ENCODE measurements around the gene BBS10. TPM values are rescaled to one million over a fixed set of nuclear protein-coding genes. Genes with fewer than 3 reads are reported as not detected.
A peak's percentile ranks its signal among the peaks of the same experiment; 100 is the strongest.

The BBS10 gene
- total and polyA plus RNA-seq, 9 of the 15 experiments (the other 6 are each of a cell fraction or from before 2014, with no cell fraction given): 2.3 to 14.9 (median 5.9) TPM

GRCh38 chr12:76346798-76347420 is 1.3 kb downstream of the BBS10 start (continued):
- TF ChIP-seq CTCFL (IDR thresholded peaks at IDR 0.05; ENCODE audit: borderline replicate concordance, insufficient read depth, low read depth, low read length, poor library complexity, severe bottlenecking) (no peak), ZNF12 (CRISPR knock-in tag; IDR thresholded peaks at IDR 0.05) (no peak), ZNF507 (tag; conservative IDR thresholded peaks at IDR 0.05) (no peak), CXXC5 (CRISPR knock-in tag; IDR thresholded peaks at IDR 0.05) (no peak), MAFG (tag; conservative IDR thresholded peaks at IDR 0.05) (no peak), ZBTB5 (IDR thresholded peaks at IDR 0.05) (no peak), SNIP1 (IDR thresholded peaks at IDR 0.05; ENCODE audit: low read depth) (no peak), RAD21 (CRISPR knock-in tag; conservative IDR thresholded peaks at IDR 0.05 in 1 of 2, IDR thresholded peaks at IDR 0.05 in 1 of 2) (peak; percentile 90 to 93), TCF3 (CRISPR knock-in tag; IDR thresholded peaks at IDR 0.05) (peak; percentile 27; the same call in 1 of the 2 replicates), ZC3H4 (CRISPR knock-in tag; IDR thresholded peaks at IDR 0.05; ENCODE audit: borderline replicate concordance) (no peak), ZMIZ1 (IDR thresholded peaks at IDR 0.05; ENCODE audit: low read depth in 2 of 2, low read length in 2 of 2) (no peak), TOE1 (IDR thresholded peaks at IDR 0.05; ENCODE audit: borderline replicate concordance) (no peak), TOE1 (CRISPR knock-in tag; IDR thresholded peaks at IDR 0.05; ENCODE audit: borderline replicate concordance, low read depth) (no peak), POU5F1 (IDR thresholded peaks at IDR 0.05; ENCODE audit: borderline replicate concordance, low read depth, low read length, partially characterized antibody) (no peak), ARID3A (IDR thresholded peaks at IDR 0.05; ENCODE audit: borderline replicate concordance, low read depth, low read length) (no peak), ELF2 (CRISPR knock-in tag; IDR thresholded peaks at IDR 0.05) (no peak), KLF1 (tag; IDR thresholded peaks at IDR 0.05) (no peak)
